GM18505 (cell line): ENCODE data around the gene PRAME.
"Not testable (repeated sequence)": the region's sequence is repeated elsewhere in the genome, so short reads cannot be mapped to it uniquely, and the experiment has no call there.

ENCODE experiments used
- ATAC-seq: cut with Tn5 transposase; IDR thresholded peaks from one replicate; pipeline ENCODE4 v1.9.1; 2021; ENCODE audit not compliant: unreplicated experiment
- POLR2A ChIP-seq: IDR thresholded peaks from 4 replicates; pipeline ENCODE4 v1.6.1; 2011; ENCODE audit warnings: borderline replicate concordance; ENCODE audit not compliant: insufficient read depth, insufficient read length; ENCODE audit errors: extremely low read depth

PRAME gene

DNA sequence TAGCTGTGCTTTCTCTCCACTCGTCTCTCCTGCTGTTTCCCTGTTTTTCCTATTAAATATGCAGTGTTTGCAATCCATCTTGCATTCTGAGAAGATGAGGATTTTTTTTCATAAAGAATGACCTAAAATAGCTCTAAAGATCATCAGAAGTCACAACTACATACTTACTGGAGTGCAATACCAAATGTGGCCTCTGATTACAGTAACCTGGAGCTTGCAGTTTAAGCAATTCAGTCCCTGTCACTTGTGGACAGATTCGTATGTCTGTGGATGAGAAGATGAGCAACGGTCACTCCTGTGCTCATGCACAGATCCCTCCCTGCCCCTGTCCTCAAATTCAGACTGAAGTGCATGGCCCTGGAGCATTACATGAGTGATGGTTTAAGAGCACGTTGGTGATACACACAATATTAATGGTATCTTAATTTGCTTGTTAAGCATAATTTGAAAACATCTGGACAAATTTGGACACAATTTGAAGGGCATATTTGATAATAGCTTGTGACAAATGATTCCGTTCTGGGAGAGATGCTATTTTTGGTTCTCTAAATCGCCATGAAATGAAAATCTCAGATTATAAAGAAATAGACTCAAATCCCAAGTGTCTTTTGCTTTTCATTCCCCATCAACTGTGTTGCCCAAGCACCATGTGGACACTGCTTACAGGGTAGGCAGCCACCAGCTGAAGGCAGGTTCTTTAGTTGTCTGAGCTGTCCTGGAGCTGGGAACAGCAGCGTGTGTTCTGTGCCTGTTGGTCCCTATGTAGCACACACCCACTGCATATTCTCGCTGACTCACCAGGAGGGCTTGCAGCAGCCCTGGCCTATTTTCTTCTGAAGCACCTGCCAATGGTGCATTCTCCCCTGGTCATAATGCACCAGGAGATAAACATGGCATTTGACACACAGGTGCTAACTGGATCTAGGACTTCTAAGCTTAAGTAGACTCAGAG lies 32.6 kb upstream of the PRAME start:
- TF ChIP-seq POLR2A, result no peak
- ATAC-seq, result no peak

DNA sequence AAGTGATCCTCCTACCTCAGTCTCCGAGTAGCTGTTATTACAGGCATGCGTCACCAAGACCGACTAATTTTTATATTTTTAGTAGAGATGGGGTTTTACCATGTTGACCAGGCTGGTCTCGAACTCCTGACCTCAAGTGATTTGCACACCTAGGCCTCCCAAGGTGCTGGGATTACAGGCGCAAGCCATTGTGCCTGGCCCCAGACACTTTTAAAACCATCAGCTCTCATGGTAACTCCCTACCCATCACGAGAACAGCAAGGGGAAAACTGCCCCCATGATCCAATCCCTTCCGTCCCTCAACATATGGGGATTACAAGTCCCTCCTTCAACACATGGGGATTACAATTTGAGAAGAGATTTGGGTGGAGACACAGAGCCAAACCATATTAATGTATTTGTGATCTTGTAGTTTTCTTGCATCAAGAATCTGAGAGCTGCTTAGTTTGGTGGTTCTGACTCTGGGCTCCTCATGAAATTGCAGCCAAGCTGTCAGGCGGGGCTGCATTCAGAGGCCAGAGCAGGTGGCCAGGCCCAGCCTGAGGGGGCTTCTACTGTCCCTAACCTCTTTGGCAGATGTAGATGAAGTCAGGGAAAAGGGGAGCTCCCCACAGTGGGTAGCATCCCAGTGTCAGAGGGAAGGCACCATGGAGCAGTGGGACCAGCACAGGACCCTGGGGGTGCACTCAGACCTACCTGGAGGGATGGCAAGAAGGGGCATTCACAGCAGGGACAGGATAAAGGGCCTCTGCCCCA lies 31.2 kb upstream of the PRAME start:
- no peak for ATAC-seq
- TF ChIP-seq POLR2A, result no peak

DNA sequence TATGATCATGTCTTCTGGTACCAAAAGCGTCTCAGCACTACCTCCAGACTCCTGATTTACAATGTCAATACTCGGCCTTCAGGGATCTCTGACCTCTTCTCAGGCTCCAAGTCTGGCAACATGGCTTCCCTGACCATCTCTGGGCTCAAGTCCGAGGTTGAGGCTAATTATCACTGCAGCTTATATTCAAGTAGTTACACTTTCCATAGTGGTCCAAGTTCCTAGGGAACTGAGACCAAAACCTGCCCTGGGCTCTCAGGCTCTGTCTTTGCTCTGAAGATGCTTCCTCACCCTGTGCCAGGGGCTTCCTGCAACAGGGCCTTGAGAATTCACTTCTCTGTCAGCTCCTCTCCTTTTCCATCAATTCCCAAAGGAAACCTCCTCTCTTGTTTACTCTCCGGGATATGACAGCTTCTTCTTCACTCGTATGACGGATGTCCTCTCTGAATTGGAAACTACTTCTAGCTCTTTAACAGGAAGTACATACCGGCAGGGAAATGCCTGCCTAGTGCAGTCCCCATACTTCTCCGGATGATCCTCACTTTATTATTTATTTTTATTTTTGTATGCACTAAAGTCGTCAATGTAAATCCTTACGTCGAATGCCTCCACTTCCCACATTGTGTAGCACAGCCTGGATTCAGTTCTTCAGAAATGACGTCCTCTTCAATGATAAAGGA lies 29.6 kb upstream of the PRAME start:
- TF ChIP-seq POLR2A, result no peak
- no peak for ATAC-seq

DNA sequence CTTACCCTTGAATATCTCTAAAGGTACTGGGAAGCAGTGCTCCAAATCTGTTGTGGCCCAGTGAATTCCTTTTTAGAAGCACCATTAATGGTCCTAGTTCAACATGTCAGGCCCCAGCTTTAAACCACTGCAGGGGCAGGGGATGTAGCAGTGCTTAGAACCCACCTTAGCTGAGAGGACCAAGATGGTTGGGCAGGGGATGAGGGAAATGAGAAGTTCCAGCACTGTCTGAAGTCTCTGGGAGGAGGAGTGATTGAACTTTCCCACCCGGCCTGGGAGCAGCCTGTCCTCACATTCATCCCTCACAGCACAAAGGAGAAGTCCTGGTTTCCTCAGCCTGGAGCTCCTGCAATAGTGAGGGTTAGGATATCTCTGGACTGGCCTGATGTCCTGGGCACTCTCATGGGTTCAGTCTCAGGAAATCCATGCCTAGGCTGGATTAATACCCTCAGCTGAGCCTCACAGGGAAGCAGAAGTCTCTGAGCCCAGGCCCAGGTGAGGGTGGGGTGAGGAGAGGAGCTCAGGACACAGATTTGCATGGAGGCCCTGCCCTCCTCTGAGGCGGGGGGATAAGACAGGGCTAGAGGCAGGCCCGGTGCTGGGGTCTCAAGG lies 28.6 kb upstream of the PRAME start:
- ATAC-seq, result no peak
- no peak for TF ChIP-seq POLR2A

DNA sequence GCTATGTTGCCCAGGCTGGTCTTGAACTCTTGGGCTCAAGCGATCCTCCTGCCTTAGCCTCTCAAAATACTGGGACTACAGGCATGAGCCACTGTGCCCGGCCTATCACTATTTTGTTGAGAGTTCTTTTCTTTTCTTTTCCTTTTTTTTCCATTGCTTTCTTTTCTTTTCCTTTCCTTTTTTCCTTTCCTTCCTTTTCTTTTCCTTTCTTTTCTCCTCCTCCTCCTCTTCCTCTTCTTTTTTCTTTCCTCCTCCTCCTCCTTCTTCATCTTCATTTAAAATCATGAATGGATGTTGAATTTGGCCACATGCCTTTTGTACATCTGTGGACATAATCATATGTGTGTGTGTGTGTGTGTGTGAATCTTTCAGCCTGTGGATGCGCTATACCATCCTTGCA lies 25.7 kb upstream of the PRAME start:
- TF ChIP-seq POLR2A, result no peak
- ATAC-seq, result no peak

DNA sequence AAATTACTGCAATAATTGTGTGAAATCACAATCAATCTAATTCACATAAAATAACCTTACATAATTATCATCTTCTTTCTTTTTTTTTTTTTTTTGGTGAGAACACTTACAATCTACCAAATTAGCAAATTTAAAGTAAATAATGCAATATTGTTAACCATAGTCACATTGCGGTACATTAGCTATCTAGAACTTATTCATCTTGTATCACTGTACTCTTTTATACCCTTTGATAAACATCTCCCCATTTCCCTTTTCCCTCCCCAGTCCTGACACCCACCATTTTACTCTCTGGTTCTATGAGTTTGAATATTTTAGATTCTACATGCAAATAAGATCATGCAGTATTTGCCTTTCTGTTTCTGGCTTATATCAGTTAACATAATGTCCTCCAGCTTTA lies 24.0 kb upstream of the PRAME start:
- no peak for TF ChIP-seq POLR2A
- ATAC-seq, result no peak

DNA sequence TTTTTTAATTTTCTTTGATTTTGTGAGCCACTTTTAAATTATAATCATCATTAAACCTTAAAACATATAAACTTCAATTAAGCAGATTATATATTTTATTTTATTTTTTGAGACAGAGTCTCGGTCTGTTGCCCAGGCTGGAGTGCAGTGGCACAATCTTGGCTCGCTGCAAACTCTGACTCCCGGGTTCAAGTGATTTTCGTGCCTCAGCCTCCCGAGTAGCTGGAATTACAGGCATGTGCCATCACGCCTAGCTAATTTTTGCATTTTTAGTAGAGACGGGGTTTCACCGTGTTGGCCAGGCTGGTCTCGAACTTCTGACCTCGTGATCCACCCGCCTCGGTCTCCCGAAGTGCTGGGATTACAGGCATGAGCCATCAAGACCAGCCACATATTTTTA lies 22.5 kb upstream of the PRAME start:
- not testable (repeated sequence) for ATAC-seq

DNA sequence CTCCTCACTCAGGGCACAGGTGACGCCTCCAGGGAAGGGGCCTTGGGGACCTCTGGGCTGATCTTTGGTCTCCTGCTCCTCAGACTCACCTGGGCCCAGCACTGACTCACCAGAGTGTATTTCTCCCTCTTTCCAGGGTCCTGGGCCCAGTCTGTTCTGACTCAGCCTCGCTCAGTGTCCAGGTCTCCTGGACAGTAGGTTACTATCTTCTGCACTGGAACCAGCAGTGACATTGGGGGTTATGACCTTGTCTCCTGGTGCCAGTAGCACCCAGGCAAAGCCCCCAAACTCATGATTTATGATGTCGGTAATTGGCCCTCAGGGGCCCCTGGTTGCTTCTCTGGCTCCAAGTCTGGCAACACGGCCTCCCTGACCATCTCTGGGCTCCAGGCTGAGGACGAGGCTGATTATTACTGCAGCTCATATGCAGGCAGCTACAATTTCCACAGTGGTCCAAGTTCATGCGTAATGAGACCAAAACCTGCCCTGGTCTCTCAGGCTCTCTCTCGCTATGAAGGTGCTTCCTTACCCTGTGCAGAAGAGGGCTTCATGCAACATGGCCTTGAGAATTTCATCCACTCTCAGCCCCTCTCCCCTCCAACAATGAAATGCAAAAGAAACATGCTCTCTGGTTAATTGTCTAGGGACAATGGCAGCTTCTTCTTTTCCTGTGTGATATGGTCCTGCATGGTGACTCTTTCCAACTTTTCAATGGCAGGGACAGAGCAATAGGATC lies 21.0 kb upstream of the PRAME start:
- no peak for TF ChIP-seq POLR2A
- no peak for ATAC-seq

DNA sequence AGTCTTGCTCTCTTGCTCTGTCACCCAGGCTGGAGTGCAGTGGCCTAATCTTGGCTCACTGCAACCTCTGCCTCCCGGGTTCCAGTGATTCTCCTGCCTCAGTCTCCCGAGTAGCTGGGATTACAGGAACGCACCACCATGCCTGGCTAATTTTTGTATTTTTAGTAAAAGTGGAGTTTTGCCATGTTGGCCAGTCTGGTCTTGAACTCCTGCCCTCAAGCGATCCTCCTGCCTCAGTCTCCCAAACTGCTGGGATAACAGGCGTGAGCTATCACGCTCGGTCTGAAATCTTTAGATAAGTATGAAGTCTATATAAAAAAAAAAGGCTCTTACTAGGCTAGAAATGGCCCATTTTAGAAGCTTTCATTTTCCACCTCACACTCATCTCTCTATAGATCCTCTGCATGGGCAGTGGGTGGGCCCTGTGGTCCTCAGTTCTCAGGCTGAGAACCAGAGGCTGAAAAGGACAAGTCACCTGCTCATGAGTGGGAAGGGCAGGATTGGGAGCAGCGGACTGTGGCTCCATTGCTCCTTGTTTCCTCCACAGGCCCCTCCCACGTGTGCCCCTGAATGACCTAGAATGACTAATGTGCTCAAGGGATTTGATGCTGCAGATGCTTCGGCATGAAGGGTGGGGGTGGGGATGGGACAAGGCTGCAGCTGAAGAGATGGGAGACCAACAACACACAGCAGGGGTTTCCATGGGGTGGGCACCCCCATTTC lies 19.8 kb upstream of the PRAME start:
- no peak for ATAC-seq
- TF ChIP-seq POLR2A, result no peak

DNA sequence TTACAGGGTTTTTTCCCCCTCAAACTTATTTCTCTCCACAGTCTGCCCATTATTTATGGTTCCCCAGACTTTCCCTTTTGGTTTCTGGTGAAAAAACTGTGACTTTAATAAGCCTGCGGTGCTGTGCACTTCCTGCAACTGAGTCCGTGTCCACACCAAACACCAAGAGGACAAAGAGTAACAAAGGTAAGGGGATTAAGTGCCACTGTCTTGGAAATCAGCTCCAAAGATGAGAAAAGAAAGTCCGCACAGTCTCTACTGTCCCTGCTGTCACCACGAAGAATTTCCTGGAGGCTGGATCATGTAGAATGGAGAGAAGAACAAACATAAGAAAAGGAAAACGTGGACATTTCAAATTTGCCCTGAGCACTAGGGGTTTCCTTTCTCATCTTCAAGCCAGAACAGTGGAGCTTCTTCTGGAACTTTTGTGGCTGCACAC lies 17.9 kb upstream of the PRAME start:
- TF ChIP-seq POLR2A, result no peak
- no peak for ATAC-seq

DNA sequence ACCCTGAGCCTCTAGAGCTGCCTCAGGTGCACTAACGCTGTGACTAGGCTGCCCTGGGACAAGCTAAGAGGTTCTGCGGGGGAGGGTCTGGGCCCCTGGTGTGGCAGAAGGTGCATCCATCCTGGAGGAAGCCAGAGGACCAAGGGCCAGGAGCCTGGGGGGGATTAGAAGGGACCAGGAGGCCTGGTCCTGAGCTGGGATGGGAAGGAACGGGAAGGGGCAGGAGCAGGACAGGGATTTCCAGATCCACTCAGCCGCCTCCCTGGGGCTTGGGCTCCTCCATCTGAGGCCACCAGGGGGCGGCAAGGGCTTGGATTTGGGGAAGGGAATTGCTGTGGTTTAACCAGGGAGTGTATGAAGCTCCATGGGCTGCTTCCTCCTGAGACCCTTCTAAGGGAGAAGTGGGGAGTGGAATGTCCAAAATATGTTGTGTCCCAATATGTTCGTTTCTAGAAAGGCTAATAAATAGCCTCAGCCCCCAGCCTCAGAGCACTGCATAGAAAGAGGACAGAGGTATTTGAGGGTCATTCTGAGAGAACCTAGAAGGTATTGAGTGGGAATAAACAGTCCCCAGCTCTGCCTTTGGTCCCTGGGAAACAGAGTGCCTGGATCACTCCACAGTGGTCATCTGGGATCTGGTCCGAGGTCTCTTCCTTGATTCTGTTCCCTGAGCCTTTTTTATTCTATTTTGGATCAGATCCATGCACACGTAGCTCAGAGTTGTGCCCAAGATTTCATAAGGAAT lies 17.4 kb upstream of the PRAME start:
- no peak for ATAC-seq
- TF ChIP-seq POLR2A, result no peak
